Mucosa of descending colon (tissue), 3 donors: ENCODE data around the gene PRADC1. TPM values are rescaled to one million over a fixed set of nuclear protein-coding genes. Genes with fewer than 3 reads are reported as not detected.
"Not testable (repeated sequence)": the region's sequence is repeated elsewhere in the genome, so short reads cannot be mapped to it uniquely, and the experiment has no call there.

ENCODE experiments used
- ATAC-seq: fragments of 200-7000 bp; cut with Tn5 transposase; one replicate; pipeline ENCODE4 v1.9.1; 2020; ENCODE audit warnings: mild to moderate bottlenecking, moderate library complexity
- DNase-seq, 3 donors: peaks; one replicate each; pipeline ENCODE4 v3.0.0-alpha.2; 2020
- H3K36me3 ChIP-seq: fragments of 200-600 bp; one replicate; pipeline ENCODE4 v1.8.0; 2021; ENCODE audit warnings: low read depth, mild to moderate bottlenecking
- H3K4me1 ChIP-seq: fragments of 200-600 bp; one replicate; pipeline ENCODE4 v1.8.0; 2021; ENCODE audit warnings: low read depth, mild to moderate bottlenecking
- H3K4me3 ChIP-seq: fragments of 200-600 bp; one replicate; pipeline ENCODE4 v1.8.0; 2021; ENCODE audit warnings: mild to moderate bottlenecking
- H3K9me3 ChIP-seq: fragments of 200-600 bp; one replicate; pipeline ENCODE4 v1.8.0; 2021; ENCODE audit warnings: mild to moderate bottlenecking
- intact Hi-C, 2 donors: fragments of 100-400 bp; cut with DNase I in 1 of 2; cut with micrococcal nuclease in 1 of 2; formaldehyde crosslinking; loops; one replicate each; pipeline versions ENCODE4 v1.11.0 to v1.11.1; 2022; cut with DNase I, micrococcal nuclease
- total RNA-seq, 3 donors: library from RNA; stranded (reverse); fragmentation: NEBNext Ultra II Directional in 2 of 3; extraction: Animal tissue kit (Norgen Biotek cat#: 25700) in 2 of 3; gene quantifications; one replicate each; pipeline versions ENCODE4 v1.2.1 to v1.2.4, GENCODE V29; 2021 to 2023
- TF ChIP-seq, protein P1 (sequence below): fragments of 200-600 bp; IDR thresholded peaks from one replicate; pipeline ENCODE4 v1.8.0; 2022; ENCODE audit warnings: antibody characterized with exemption, mild to moderate bottlenecking
- donor health status: DM: no; HTN: no; CAD: no; lungs with moderate emphysema.
- donor health status: DM: no; HTN: no; CAD: no.
- donor health status: DM: no; HTN: yes; CAD: no.

PRADC1 gene
- total RNA-seq, 3 donors from 2014 or later: 30.4 to 37.4 (median 34.6) TPM

DNA sequence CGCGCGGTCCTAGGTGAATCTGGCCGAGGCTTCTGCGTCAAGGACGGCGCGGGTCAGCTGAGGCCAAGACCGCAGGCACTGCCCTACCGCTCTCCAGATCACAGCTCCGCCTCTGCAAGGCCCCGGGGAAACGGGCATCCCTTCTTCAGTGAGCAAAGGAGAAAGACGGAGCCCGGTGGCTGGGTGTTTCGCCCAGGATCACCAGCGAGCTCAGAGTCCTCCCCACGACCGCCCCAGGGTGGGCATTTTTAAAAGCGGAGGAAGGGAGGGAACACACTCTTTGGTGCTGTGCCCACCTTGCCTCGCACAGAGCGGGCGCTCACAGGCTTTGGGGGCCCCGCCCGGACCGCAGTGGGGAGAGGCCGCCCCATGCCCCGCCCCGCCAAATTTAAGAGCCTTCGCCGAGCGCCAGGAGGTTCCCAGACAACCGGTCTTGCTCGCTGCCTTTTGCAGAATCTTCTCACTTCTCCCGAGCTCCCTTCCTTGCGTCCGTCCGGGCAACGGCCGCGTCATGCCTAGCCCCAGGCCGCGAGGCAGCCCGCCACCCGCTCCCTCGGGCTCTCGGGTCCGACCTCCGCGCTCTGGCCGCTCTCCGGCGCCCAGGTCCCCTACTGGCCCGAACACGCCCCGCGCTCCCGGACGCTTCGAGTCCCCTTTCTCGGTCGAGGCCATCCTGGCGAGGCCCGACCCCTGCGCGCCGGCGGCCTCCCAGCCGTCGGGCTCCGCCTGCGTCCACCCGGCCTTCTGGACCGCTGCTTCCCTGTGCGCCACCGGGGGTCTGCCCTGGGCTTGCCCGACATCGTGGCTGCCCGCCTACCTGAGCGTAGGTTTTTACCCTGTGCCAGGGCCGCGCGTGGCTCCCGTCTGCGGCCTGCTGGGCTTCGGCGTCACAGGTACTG, 30.6 kb downstream of the PRADC1 start, which contains the start of gene NOTO:
NOTO (plus strand) TSS at position 419 of the 899 bp plus-strand sequence; CDS start at position 512, 93 bp downstream.
- intact Hi-C loops: no loop called here
- TF ChIP-seq, protein P1, sequence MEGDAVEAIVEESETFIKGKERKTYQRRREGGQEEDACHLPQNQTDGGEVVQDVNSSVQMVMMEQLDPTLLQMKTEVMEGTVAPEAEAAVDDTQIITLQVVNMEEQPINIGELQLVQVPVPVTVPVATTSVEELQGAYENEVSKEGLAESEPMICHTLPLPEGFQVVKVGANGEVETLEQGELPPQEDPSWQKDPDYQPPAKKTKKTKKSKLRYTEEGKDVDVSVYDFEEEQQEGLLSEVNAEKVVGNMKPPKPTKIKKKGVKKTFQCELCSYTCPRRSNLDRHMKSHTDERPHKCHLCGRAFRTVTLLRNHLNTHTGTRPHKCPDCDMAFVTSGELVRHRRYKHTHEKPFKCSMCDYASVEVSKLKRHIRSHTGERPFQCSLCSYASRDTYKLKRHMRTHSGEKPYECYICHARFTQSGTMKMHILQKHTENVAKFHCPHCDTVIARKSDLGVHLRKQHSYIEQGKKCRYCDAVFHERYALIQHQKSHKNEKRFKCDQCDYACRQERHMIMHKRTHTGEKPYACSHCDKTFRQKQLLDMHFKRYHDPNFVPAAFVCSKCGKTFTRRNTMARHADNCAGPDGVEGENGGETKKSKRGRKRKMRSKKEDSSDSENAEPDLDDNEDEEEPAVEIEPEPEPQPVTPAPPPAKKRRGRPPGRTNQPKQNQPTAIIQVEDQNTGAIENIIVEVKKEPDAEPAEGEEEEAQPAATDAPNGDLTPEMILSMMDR: no peak
- DNase-seq (no peak), ATAC-seq (peak; percentile 42)
- Histone ChIP-seq H3K4me1 (peaks cover 14% of the 10 kb centered on the region), H3K9me3 (no peaks in the 10 kb centered on the region), H3K4me3 (no peak within 1 kb of the TSS), H3K36me3 (no peaks in the 10 kb centered on the region)

DNA sequence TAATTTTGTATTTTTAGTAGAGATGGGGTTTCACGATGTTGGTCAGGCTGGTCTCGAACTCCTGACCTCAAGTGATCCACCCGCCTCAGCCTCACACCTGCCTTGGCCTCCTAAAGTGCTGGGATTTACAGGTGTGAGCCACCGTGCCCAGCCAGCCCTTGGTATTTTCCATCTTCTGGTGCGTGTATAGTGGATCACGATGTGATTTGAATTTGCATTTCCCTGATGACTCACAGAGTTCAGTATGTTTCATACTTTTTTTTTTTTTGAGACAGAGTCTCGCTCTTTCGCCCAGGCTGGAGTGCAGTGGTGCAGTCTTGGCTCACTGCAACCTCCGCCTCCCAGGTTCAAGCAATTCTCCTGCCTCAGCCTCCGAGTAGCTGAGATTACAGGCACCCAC, 32.8 kb downstream of the PRADC1 start:
- intact Hi-C loops, H3K4me3 ChIP-seq, H3K36me3 ChIP-seq, ATAC-seq, DNase-seq, H3K9me3 ChIP-seq: not testable (repeated sequence)
- H3K4me1 ChIP-seq: peaks cover 14% of the 10 kb centered on the region

DNA sequence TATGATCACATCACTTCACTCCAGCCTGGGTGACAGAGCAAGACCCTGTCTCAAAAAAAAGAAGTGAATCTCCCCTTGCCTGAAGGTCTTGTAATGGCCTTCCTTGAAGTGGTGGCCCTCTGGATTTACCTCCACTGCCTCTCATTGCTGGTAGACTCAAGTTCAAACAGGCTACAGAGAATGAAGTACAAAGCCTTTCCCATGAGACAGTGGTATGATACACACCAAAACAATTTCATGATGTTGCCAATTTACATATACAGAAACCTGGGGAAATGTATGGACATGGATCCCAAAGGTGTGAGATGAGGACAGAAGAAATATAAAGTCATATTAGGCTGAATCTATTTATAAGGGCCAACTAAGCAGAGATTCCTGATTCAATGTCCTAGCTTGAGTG, 35.5 kb downstream of the PRADC1 start:
- Histone ChIP-seq H3K4me1 (peaks cover 7% of the 10 kb centered on the region), H3K9me3 (no peaks in the 10 kb centered on the region), H3K36me3 (no peaks in the 10 kb centered on the region), H3K4me3 (no peak overlapping the region)
- no peak for ATAC-seq
- TF ChIP-seq, protein P1: no peak
- intact Hi-C loops: no loop called here
- DNase-seq: no peak

DNA sequence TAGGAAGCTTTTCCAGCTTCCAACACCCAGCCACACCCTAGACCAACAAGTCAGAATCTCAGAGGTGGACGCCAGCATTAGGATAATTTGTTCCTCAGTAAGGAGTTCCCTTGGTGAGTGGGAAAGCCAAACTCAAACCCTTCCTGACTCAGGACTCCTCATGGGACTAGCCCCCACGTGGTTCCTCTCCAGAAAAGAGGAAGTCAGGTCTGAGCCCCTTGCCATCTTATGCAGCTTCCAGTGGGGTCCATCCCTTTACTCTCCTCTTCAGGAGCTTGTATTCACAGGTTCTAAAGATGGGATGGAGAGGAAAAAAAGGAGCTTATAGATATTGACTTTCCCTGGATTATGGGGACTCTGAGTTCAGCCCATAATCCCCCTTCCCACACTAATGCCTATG, 45.5 kb downstream of the PRADC1 start:
- intact Hi-C loops: no loop called here
- ATAC-seq: no peak
- TF ChIP-seq, protein P1: no peak
- peaks cover 3% of the 10 kb centered on the region for H3K4me1 ChIP-seq
- H3K4me3 ChIP-seq: no peak overlapping the region
- H3K36me3 ChIP-seq: no peaks in the 10 kb centered on the region
- no peak for DNase-seq
- H3K9me3 ChIP-seq: no peaks in the 10 kb centered on the region

DNA sequence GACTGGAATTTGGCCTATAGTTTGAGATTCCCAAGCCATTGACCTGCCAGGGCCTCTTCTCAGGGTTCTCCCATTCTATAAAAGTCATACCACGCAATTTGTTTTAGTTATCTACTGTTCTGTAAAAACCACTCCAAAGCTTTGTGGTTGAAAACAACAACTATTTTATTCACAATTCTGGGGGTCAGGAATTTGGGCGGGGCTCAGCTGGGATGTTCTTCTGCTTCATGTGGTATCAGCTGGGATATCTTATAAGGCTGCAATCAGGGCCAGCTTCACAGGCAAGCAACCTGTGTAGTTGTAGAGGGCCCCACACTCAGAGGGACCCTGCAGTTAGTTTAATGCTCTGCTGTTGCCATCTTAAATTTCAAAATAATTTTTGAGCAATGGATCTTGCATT, 47.1 kb downstream of the PRADC1 start:
- H3K36me3 ChIP-seq: no peaks in the 10 kb centered on the region
- no peaks in the 10 kb centered on the region for H3K4me1 ChIP-seq
- H3K4me3 ChIP-seq: no peak overlapping the region
- TF ChIP-seq, protein P1: no peak
- no peaks in the 10 kb centered on the region for H3K9me3 ChIP-seq
- no peak for ATAC-seq
- intact Hi-C loops: no loop called here
- no peak for DNase-seq

Other genes starting within 250 kb of the PRADC1 start
- 10 to 100 TPM; 22.2 to 30.9 (median 27.5) TPM for gene SFXN5, start 161.5 kb downstream of the PRADC1 start, total RNA-seq
- gene RAB11FIP5, start 120.3 kb downstream of the PRADC1 start, total RNA-seq: 10 to 100 TPM; 17.8 to 27.9 (median 18.3) TPM
- gene NOTO, start 30.7 kb downstream of the PRADC1 start, total RNA-seq: not detected
- 10 to 100 TPM; 10.5 to 20.0 (median 16.0) TPM for gene SMYD5, start 19.0 kb downstream of the PRADC1 start, total RNA-seq
- gene CCT7, start 1.1 kb upstream of the PRADC1 start, total RNA-seq: 100 to 1,000 TPM; 132 to 207 (median 144) TPM
- 1 to 10 TPM; 2.0 to 4.8 (median 2.9) TPM for gene FBXO41, start 51.2 kb upstream of the PRADC1 start, total RNA-seq
- not detected for gene EGR4, start 60.3 kb upstream of the PRADC1 start, total RNA-seq
- gene ALMS1, start 152.6 kb upstream of the PRADC1 start, total RNA-seq: 10 to 100 TPM; 18.3 to 26.6 (median 21.5) TPM